ENCODE data around the gene NPC2.

The NPC2 gene

GRCh38 chr14:74504412-74504811 lies 11.3 kb upstream of the NPC2 start:
- Histone ChIP-seq H3K4me3 (ENCODE audit: low read depth, low read length) (no peak overlapping the region), H3K27ac (peak overlapping the region; percentile 72), H3K27me3 (ENCODE audit: insufficient read depth, low read depth, severe bottlenecking) (no peaks in the 10 kb centered on the region), H3K36me3 (no peaks in the 10 kb centered on the region), H3K9me3 (ENCODE audit: severe bottlenecking) (no peaks in the 10 kb centered on the region)
- TF ChIP-seq CTCF (IDR thresholded peaks at IDR 0.05; ENCODE audit: low read depth, low read length): no peak
- DNase-seq: no peak

GRCh38 chr14:74503938-74504335 lies 10.8 kb upstream of the NPC2 start:
- Histone ChIP-seq H3K4me3 (ENCODE audit: low read depth, low read length) (no peak overlapping the region), H3K27me3 (ENCODE audit: insufficient read depth, low read depth, severe bottlenecking) (no peaks in the 10 kb centered on the region), H3K36me3 (no peaks in the 10 kb centered on the region), H3K27ac (no peak overlapping the region), H3K9me3 (ENCODE audit: severe bottlenecking) (no peaks in the 10 kb centered on the region)
- no peak for DNase-seq
- no peak for TF ChIP-seq CTCF (IDR thresholded peaks at IDR 0.05; ENCODE audit: low read depth, low read length)

- Histone ChIP-seq H3K36me3 (no peaks in the 10 kb centered on the region), H3K4me3 (ENCODE audit: low read depth, low read length) (no peak overlapping the region), H3K9me3 (ENCODE audit: severe bottlenecking) (no peaks in the 10 kb centered on the region), H3K27ac (no peak overlapping the region), H3K27me3 (ENCODE audit: insufficient read depth, low read depth, severe bottlenecking) (no peaks in the 10 kb centered on the region)
- TF ChIP-seq CTCF (IDR thresholded peaks at IDR 0.05; ENCODE audit: low read depth, low read length): no peak
- no peak for DNase-seq
Measured at GRCh38 chr14:74503291-74503937, 10.3 kb upstream of the NPC2 start.

GRCh38 chr14:74502236-74503019 lies 9.3 kb upstream of the NPC2 start:
- Histone ChIP-seq H3K4me3 (ENCODE audit: low read depth, low read length) (no peak overlapping the region), H3K27me3 (ENCODE audit: insufficient read depth, low read depth, severe bottlenecking) (no peaks in the 10 kb centered on the region), H3K9me3 (ENCODE audit: severe bottlenecking) (no peaks in the 10 kb centered on the region), H3K36me3 (no peaks in the 10 kb centered on the region; the same call in 1 of the 2 replicates), H3K27ac (no peak overlapping the region)
- peak; percentile 86 for TF ChIP-seq CTCF (IDR thresholded peaks at IDR 0.05; ENCODE audit: low read depth, low read length)
- peak; percentile 79 for DNase-seq

GRCh38 chr14:74501691-74502090 lies 8.6 kb upstream of the NPC2 start:
- no peak for DNase-seq
- no peaks in the 10 kb centered on the region for H3K9me3 ChIP-seq (ENCODE audit: severe bottlenecking)
- peaks cover under 1% of the 10 kb centered on the region for H3K36me3 ChIP-seq
- TF ChIP-seq CTCF (IDR thresholded peaks at IDR 0.05; ENCODE audit: low read depth, low read length): no peak
- H3K27me3 ChIP-seq (ENCODE audit: insufficient read depth, low read depth, severe bottlenecking): no peaks in the 10 kb centered on the region
- no peak overlapping the region for H3K4me3 ChIP-seq (ENCODE audit: low read depth, low read length)
- no peak overlapping the region; the same call in 1 of the 2 replicates for H3K27ac ChIP-seq

All from WERI-Rb-1 (cell line).